H1 (cell line): ENCODE results near the gene RHOG. TPM values are rescaled to one million over a fixed set of nuclear protein-coding genes. Genes with fewer than 3 reads are reported as not detected.

Source experiments
- CHD1 ChIP-seq: IDR thresholded peaks from 2 replicates; pipeline ENCODE4 v1.6.1; 2012; ENCODE audit warnings: low read depth, low read length, improper control_type of control experiment
- CREB1 ChIP-seq: IDR thresholded peaks from 2 replicates; pipeline ENCODE4 v1.6.1; 2012; ENCODE audit warnings: inconsistent platforms
- EP300 ChIP-seq, 2 experiments: IDR thresholded peaks; 1 replicate in 1 of 2; 2 replicates in 1 of 2; pipeline ENCODE4 v1.6.1; 2011 to 2012; ENCODE audit warnings: low read depth in 2 of 2, low read length in 2 of 2, mild to moderate bottlenecking in 2 of 2, borderline replicate concordance in 1 of 2, inconsistent platforms in 1 of 2, moderate library complexity in 1 of 2
- JUN ChIP-seq: IDR thresholded peaks from 2 replicates; pipeline ENCODE4 v1.6.1; 2011; ENCODE audit warnings: low read depth, mild to moderate bottlenecking, improper control_type of control experiment, low read length
- RAD21 ChIP-seq, 2 experiments: IDR thresholded peaks in 1 of 2; conservative IDR thresholded peaks in 1 of 2; 2 replicates each; pipeline ENCODE4 v1.6.1; 2011; ENCODE audit warnings: low read depth in 2 of 2, low read length in 2 of 2, improper control_type of control experiment in 1 of 2, inconsistent platforms in 1 of 2, mild to moderate bottlenecking in 1 of 2, moderate library complexity in 1 of 2
- RBBP5 ChIP-seq: IDR thresholded peaks from 2 replicates; pipeline ENCODE4 v1.7.1; 2012; ENCODE audit warnings: low read depth, mild to moderate bottlenecking, inconsistent platforms, low read length, moderate library complexity, borderline replicate concordance
- RFX5 ChIP-seq: IDR thresholded peaks from 2 replicates; pipeline ENCODE4 v1.6.1; 2011; ENCODE audit warnings: low read depth, low read length, improper control_type of control experiment, borderline replicate concordance
- SAP30 ChIP-seq: fragments of 300-600 bp; sonication (generic); IDR thresholded peaks from 2 replicates; pipeline ENCODE4 v1.7.1; 2012; ENCODE audit warnings: low read length, moderate library complexity, mild to moderate bottlenecking, inconsistent platforms; ENCODE audit not compliant: insufficient read depth, insufficient replicate concordance
- SIRT6 ChIP-seq: IDR thresholded peaks from one replicate; pipeline ENCODE4 v1.7.1; 2012; ENCODE audit warnings: low read length, inconsistent platforms
- SP1 ChIP-seq: IDR thresholded peaks from 2 replicates; pipeline ENCODE4 v1.6.1; 2011; ENCODE audit warnings: low read depth, low read length
- SUZ12 ChIP-seq: fragments of 200-600 bp; sonication (generic); IDR thresholded peaks from 2 replicates; pipeline ENCODE4 v1.6.1; 2012; ENCODE audit warnings: mild to moderate bottlenecking, inconsistent platforms, low read length, moderate library complexity, mixed read lengths
- TAF7 ChIP-seq: optimal IDR thresholded peaks from 2 replicates; pipeline ENCODE3; 2011; ENCODE audit warnings: low read depth, mild to moderate bottlenecking, inconsistent platforms, low read length, moderate library complexity, borderline replicate concordance
- TBP ChIP-seq: IDR thresholded peaks from 2 replicates; pipeline ENCODE4 v1.6.1; 2011; ENCODE audit warnings: low read depth, low read length, improper control_type of control experiment
- ZNF274 ChIP-seq: IDR thresholded peaks from 2 replicates; pipeline ENCODE4 v1.7.0; 2012; ENCODE audit warnings: low read length, borderline replicate concordance; ENCODE audit errors: extremely low read depth
- polyA plus RNA-seq, 7 experiments: library from polyadenylated mRNA; depleted of rRNA in 3 of 7; stranded (reverse) in 5 of 7; unstranded in 2 of 7; fragments of >200 nt in 5 of 7; fragments of 200-250 nt in 2 of 7; gene quantifications; 1 replicate in 5 of 7; 2 replicates in 1 of 7; 4 replicates in 1 of 7; pipeline versions ENCODE4 v1.2.1 to v1.2.3, GENCODE V29; 2011 to 2013; ENCODE audit warnings: missing spikeins in 2 of 7, mixed read lengths in 2 of 7
- total RNA-seq: library from RNA; stranded (reverse); fragmentation: NEBNext Ultra II Directional; extraction: Animal tissue kit (Norgen Biotek cat#: 25700); gene quantifications from 2 replicates; pipeline ENCODE4 v1.2.1, GENCODE V29; 2021
- TF ChIP-seq, protein P1 (sequence below), 3 experiments: IDR thresholded peaks; 1 replicate in 2 of 3; 2 replicates in 1 of 3; pipeline versions ENCODE4 v1.5.1 to v1.6.1; 2011; ENCODE audit warnings: low read length in 3 of 3, mild to moderate bottlenecking in 3 of 3, inconsistent platforms in 2 of 3, low read depth in 1 of 3, moderate library complexity in 1 of 3; ENCODE audit not compliant: insufficient read depth in 1 of 3; ENCODE audit errors: control extremely low read depth in 1 of 3
- TF ChIP-seq, protein P2 (sequence below): IDR thresholded peaks from 2 replicates; pipeline ENCODE4 v1.6.1; 2011; ENCODE audit warnings: low read depth, mild to moderate bottlenecking, low read length; ENCODE audit not compliant: insufficient read depth
- TF ChIP-seq, protein P3 (sequence below): IDR thresholded peaks from 2 replicates; pipeline ENCODE4 v1.6.1; 2012; ENCODE audit warnings: inconsistent platforms
- TF ChIP-seq, protein P4 (sequence below): IDR thresholded peaks from 2 replicates; pipeline ENCODE4 v1.6.1; 2012; ENCODE audit warnings: inconsistent platforms

Gene RHOG
- total and polyA plus RNA-seq, 2 of the 8 experiments (the other 6 are each of a cell fraction or from before 2014, with no cell fraction given), result 28.3 to 69.6 TPM

DNA sequence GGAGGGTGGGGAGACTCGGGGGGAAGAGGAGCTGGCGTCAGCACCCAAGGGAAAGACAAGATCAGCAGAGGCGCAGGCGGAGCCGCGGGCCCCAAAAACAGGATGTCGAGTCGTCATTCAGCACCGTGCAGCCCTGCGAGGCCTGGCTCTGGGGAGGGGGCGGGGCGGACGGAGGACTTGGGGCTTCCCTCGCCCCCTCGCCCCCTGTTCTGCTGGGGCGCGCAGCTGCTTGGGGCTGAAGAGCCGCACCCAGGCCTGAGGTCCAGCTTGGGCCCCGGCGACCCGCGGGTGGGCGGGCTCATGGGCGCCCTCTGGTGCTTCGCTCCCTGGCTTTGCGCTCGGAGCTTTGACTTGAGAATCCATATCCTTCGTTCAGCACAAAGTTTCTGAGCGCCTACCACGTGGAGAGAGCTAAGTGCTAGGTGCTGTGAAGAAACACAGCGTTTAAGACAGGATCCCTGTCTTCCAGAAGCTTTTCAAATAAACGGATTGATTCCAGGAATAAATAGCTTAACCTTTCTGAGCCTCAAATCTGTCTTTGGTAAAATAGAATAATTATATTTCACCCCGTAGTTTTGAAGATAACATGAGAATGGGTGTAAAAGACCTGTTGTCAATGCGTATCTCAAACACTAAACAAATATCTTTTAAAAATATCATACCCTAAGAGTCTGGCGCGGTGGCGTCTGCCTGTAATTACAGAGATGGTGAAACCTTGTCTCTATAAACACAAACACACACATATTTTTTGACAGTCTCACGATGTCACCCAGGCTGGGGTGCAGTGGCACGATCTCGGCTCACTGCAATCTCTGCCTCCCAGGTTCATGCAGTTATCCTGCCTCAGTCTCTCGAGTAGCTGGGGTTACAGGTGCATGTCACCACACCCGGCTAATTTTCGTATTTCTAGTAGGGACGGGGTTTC, 929 bp upstream of the RHOG start (continued):
- TF ChIP-seq SAP30, result no peak
- TF ChIP-seq TAF7, result no peak
- TF ChIP-seq SIRT6, result no peak
- peak; percentile 40 to 68; a peak in 3 of 4 replicates for TF ChIP-seq RAD21 (IDR thresholded peaks at IDR 0.05 in 1 of 2, conservative IDR thresholded peaks at IDR 0.05 in 1 of 2; ENCODE audit: low read depth in 2 of 2, low read length in 2 of 2)
- TF ChIP-seq SP1, result no peak
- TF ChIP-seq RBBP5, result no peak
- no peak for TF ChIP-seq JUN
- no peak for TF ChIP-seq ZNF274
- TF ChIP-seq EP300 (IDR thresholded peaks at IDR 0.05; ENCODE audit: borderline replicate concordance in 1 of 2, low read depth in 2 of 2, low read length in 2 of 2), result 0 out of 3 replicates have a peak, but pooled peaks of 1 of the 2 experiments have one; percentile 6
- TF ChIP-seq, protein P1, sequence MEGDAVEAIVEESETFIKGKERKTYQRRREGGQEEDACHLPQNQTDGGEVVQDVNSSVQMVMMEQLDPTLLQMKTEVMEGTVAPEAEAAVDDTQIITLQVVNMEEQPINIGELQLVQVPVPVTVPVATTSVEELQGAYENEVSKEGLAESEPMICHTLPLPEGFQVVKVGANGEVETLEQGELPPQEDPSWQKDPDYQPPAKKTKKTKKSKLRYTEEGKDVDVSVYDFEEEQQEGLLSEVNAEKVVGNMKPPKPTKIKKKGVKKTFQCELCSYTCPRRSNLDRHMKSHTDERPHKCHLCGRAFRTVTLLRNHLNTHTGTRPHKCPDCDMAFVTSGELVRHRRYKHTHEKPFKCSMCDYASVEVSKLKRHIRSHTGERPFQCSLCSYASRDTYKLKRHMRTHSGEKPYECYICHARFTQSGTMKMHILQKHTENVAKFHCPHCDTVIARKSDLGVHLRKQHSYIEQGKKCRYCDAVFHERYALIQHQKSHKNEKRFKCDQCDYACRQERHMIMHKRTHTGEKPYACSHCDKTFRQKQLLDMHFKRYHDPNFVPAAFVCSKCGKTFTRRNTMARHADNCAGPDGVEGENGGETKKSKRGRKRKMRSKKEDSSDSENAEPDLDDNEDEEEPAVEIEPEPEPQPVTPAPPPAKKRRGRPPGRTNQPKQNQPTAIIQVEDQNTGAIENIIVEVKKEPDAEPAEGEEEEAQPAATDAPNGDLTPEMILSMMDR (IDR thresholded peaks at IDR 0.05; ENCODE audit: control extremely low read depth in 1 of 3, insufficient read depth in 1 of 3, low read depth in 1 of 3, low read length in 3 of 3), result peak; percentile 66 to 83 (median 72)
- TF ChIP-seq, protein P2, sequence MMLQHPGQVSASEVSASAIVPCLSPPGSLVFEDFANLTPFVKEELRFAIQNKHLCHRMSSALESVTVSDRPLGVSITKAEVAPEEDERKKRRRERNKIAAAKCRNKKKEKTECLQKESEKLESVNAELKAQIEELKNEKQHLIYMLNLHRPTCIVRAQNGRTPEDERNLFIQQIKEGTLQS, result no peak
- TF ChIP-seq TBP, result peak; percentile 29; the same call in 1 of the 2 replicates
- no peak for TF ChIP-seq SUZ12
- TF ChIP-seq CHD1, result no peak
- TF ChIP-seq, protein P3, sequence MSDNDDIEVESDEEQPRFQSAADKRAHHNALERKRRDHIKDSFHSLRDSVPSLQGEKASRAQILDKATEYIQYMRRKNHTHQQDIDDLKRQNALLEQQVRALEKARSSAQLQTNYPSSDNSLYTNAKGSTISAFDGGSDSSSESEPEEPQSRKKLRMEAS, result peak; percentile 95
- TF ChIP-seq, protein P4, sequence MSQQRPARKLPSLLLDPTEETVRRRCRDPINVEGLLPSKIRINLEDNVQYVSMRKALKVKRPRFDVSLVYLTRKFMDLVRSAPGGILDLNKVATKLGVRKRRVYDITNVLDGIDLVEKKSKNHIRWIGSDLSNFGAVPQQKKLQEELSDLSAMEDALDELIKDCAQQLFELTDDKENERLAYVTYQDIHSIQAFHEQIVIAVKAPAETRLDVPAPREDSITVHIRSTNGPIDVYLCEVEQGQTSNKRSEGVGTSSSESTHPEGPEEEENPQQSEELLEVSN, result peak; percentile 92
- TF ChIP-seq RFX5, result no peak
- no peak for TF ChIP-seq CREB1
